IPS-20b (cell line): ENCODE data around the gene SLC22A6.

Experiments used
- H3K27ac ChIP-seq: one replicate; pipeline ENCODE4 v1.5.1; 2013; ENCODE audit warnings: low read length
- H3K27me3 ChIP-seq: 2 replicates; pipeline ENCODE4 v1.6.1; 2013; ENCODE audit warnings: mild to moderate bottlenecking, low read length, inconsistent platforms; ENCODE audit not compliant: insufficient read depth
- H3K36me3 ChIP-seq: 2 replicates; pipeline ENCODE4 v1.6.1; 2013; ENCODE audit warnings: low read depth, mild to moderate bottlenecking, inconsistent platforms, low read length, moderate library complexity; ENCODE audit not compliant: insufficient read depth
- H3K4me1 ChIP-seq: 2 replicates; pipeline ENCODE4 v1.6.1; 2013; ENCODE audit warnings: mild to moderate bottlenecking, control low read depth, inconsistent platforms, low read length, moderate library complexity; ENCODE audit not compliant: insufficient read depth
- H3K4me3 ChIP-seq: 2 replicates; pipeline ENCODE4 v1.5.1; 2013; ENCODE audit warnings: mild to moderate bottlenecking, low read length, inconsistent platforms
- H3K9ac ChIP-seq: 2 replicates; pipeline ENCODE4 v1.6.1; 2013; ENCODE audit warnings: low read depth, mild to moderate bottlenecking, inconsistent platforms, low read length, moderate library complexity
- H3K9me3 ChIP-seq: 2 replicates; pipeline ENCODE4 v1.6.1; 2013; ENCODE audit warnings: mild to moderate bottlenecking, low read depth, low read length, inconsistent platforms; ENCODE audit not compliant: insufficient read depth

SLC22A6 gene

GRCh38 chr11:62984451-62984991, at the start of gene SLC22A6:
TSS of gene SLC22A6 (minus strand) at chr11:62984967. CDS start at chr11:62984690, 277 bp downstream.
- Histone ChIP-seq H3K9me3 (no peaks in the 10 kb centered on the region), H3K9ac (no peak within 1 kb of the TSS), H3K4me1 (no peaks in the 10 kb centered on the region), H3K36me3 (no peaks in the 10 kb centered on the region), H3K27me3 (no peaks in the 10 kb centered on the region), H3K4me3 (no peak within 1 kb of the TSS), H3K27ac (no peak within 1 kb of the TSS)

GRCh38 chr11:63032457-63032856, 47.7 kb upstream of the SLC22A6 start:
- no peak overlapping the region for H3K9ac ChIP-seq

GRCh38 chr11:63023841-63024648, 39.3 kb upstream of the SLC22A6 start:
- H3K27me3 ChIP-seq, result peaks cover 21% of the 10 kb centered on the region
- H3K9me3 ChIP-seq, result no peaks in the 10 kb centered on the region
- peak overlapping the region; percentile 24; the same call in 1 of the 2 replicates for H3K4me3 ChIP-seq
- H3K4me1 ChIP-seq, result no peaks in the 10 kb centered on the region
- H3K9ac ChIP-seq, result no peak overlapping the region
- H3K36me3 ChIP-seq, result no peaks in the 10 kb centered on the region
- H3K27ac ChIP-seq, result no peak overlapping the region

More at GRCh38 chr11:63032457-63032856, 47.7 kb upstream of the SLC22A6 start:
- no peak overlapping the region for H3K27ac ChIP-seq
- no peaks in the 10 kb centered on the region for H3K36me3 ChIP-seq
- H3K9me3 ChIP-seq, result no peaks in the 10 kb centered on the region
- H3K4me3 ChIP-seq, result no peak overlapping the region
- H3K27me3 ChIP-seq, result no peaks in the 10 kb centered on the region
- H3K4me1 ChIP-seq, result no peaks in the 10 kb centered on the region

DNA sequence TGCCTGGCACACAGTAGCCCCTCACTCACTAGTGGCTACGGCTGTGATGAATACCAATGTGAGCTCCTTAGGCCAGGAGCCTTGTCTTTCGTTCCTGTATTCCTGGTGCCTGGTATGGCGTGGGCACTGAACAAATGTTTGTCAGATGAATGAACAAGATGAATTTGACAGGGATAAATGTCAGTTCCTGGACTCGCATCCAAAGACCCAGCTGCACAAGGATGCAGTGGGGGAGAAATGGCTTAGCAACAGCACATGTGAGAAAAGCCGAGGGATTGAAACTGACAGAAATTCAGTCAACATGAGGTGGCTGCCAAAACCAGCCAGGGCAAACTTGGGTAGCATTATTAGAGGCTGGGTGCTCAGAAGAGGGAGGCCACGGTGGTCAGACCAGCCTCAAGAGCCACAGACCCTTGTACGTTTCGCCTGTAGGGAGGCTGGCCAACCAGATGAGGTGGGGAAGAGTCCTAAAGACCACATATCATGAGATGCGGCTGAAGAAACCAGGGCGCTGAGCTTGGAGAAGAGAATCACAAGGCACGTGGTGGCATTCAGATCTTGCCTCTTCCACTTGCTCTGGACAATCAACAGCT, 38.6 kb upstream of the SLC22A6 start:
- Histone ChIP-seq H3K4me1 (no peaks in the 10 kb centered on the region), H3K4me3 (no peak overlapping the region), H3K9me3 (no peaks in the 10 kb centered on the region), H3K9ac (no peak overlapping the region), H3K27ac (no peak overlapping the region), H3K27me3 (peaks cover 21% of the 10 kb centered on the region), H3K36me3 (no peaks in the 10 kb centered on the region)

DNA sequence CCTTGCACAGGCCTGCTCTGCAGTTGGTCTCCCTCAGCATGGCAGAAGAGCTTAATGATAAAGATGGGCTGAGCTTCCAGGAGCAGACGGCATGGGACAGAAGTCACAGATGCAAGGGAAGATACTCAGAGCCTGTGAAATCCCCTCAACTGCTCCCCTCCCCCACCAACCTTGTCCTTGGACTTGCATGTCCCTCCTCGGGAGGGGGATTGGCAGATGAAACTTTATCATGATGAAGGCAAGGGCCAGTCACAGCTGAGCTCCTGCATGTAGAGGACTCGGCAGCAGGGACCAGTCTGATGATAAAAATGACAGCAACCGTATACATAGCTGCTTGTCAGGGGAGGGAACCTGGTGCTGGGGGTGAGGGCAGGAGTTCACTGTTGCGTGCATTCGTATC, 37.7 kb upstream of the SLC22A6 start:
- Histone ChIP-seq H3K9me3 (no peaks in the 10 kb centered on the region), H3K27ac (no peak overlapping the region), H3K9ac (no peak overlapping the region), H3K4me3 (no peak overlapping the region), H3K4me1 (no peaks in the 10 kb centered on the region), H3K27me3 (peaks cover 21% of the 10 kb centered on the region), H3K36me3 (no peaks in the 10 kb centered on the region)

DNA sequence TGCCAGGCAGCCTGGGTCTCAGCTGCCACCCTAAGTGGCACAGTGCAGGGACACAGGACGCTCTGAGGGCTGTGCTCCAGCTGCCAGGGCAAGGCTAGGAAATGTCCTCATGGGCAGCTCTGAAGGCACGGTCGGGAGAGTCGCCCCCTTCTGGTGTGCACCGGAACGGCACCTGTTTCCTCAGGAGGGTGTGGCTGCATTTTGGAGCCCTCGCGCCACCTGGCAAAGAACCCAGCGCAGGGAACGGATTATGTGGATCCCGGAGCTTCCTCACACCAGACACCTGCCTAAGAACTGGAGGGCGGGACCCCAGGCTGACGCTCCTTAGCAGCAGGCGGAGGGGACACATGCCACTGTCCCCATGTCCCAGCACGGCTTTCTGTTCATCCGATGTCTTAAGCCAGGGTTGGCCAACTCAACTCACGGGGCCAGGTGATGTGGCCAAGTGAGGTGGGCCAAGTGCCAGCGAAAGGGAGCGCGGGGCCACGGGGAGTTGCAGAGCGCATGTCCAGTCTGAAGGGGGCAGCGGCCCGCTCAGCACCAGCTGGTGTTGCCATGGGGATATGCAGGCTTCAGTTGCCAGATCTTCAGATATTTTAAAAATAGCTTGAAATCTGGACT, 36.0 kb upstream of the SLC22A6 start:
- H3K27ac ChIP-seq, result no peak overlapping the region
- H3K4me1 ChIP-seq, result no peaks in the 10 kb centered on the region
- H3K36me3 ChIP-seq, result no peaks in the 10 kb centered on the region
- peaks cover 21% of the 10 kb centered on the region for H3K27me3 ChIP-seq
- no peak overlapping the region for H3K9ac ChIP-seq
- no peak overlapping the region; the same call in 1 of the 2 replicates for H3K4me3 ChIP-seq
- H3K9me3 ChIP-seq, result no peaks in the 10 kb centered on the region

DNA sequence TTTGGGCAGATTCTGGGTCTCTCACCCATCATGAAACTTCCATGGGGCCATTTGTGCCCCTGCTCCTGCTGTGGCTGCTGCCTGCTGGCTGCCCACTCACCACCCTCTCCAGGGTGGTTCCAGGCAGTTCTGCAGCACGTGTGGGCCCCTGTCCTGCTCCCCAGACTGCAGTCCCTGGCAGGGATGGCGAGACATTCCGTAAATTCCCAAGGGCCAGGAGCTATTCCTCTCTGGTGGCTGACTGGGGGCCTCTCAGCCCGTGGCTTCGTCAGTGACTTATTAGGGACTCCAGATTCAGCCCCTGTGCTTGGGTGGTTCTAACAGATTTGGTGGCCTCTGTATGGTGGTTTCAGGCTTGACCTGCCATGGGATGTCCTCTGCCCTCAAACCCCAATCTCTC, 34.7 kb upstream of the SLC22A6 start:
- no peaks in the 10 kb centered on the region for H3K4me1 ChIP-seq
- H3K9ac ChIP-seq, result no peak overlapping the region
- H3K9me3 ChIP-seq, result no peaks in the 10 kb centered on the region
- H3K36me3 ChIP-seq, result no peaks in the 10 kb centered on the region
- no peak overlapping the region for H3K4me3 ChIP-seq
- H3K27me3 ChIP-seq, result peaks cover 21% of the 10 kb centered on the region
- H3K27ac ChIP-seq, result no peak overlapping the region

DNA sequence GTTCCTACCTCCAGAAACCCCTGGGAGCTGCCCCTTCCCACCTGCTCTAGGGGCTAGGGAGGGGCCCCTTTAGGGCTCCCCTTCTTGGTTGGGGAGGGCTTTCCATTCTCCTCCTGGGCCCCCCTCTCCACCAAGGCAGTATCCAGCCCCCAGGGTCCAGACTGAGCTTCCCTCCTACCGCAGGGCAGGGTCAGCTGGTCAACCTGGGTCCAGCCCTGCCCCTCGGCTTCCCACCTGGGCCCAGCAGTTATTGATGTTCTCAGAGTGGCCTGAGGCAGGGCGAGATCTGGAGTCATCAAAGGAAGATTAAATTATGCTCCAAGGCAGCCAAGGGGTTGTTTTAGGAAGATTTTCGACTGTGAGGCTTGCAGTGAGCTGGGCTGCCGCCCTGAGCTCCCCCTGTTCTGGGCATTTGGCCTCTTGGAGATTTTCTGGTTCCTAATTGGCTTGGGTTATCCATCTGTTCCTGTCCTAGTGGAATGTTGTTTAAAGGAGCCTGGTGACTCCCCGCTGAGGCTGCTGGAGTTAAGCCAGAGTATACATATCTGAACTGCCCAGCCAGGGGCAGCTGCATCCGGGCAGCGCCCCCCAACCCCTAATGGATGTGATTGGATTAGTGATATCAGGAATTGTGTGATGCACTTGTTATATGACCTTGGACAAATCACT, 32.7 kb upstream of the SLC22A6 start:
- no peaks in the 10 kb centered on the region for H3K4me1 ChIP-seq
- H3K4me3 ChIP-seq, result no peak overlapping the region
- no peak overlapping the region for H3K9ac ChIP-seq
- H3K27me3 ChIP-seq, result peaks cover 9% of the 10 kb centered on the region; the same call in 1 of the 2 replicates
- H3K27ac ChIP-seq, result no peak overlapping the region
- no peaks in the 10 kb centered on the region for H3K9me3 ChIP-seq
- no peaks in the 10 kb centered on the region for H3K36me3 ChIP-seq

- Histone ChIP-seq H3K36me3 (no peaks in the 10 kb centered on the region), H3K4me3 (no peak within 1 kb of the TSS), H3K27ac (no peak within 1 kb of the TSS), H3K27me3 (no peaks in the 10 kb centered on the region), H3K9me3 (no peaks in the 10 kb centered on the region), H3K4me1 (no peaks in the 10 kb centered on the region), H3K9ac (no peak within 1 kb of the TSS)
Measured at GRCh38 chr11:63015521-63016215, 30.9 kb upstream of the SLC22A6 start, which contains the start of gene SLC22A8. TSS of gene SLC22A8 (minus strand) at chr11:63015841. CDS start at chr11:63014958, 883 bp downstream.

- H3K36me3 ChIP-seq, result no peaks in the 10 kb centered on the region
- H3K27ac ChIP-seq, result no peak overlapping the region
- no peak overlapping the region for H3K4me3 ChIP-seq
Measured at GRCh38 chr11:63014408-63015055, 29.8 kb upstream of the SLC22A6 start.

More at GRCh38 chr11:63014408-63015055, 29.8 kb upstream of the SLC22A6 start:
- Histone ChIP-seq H3K9ac (no peak overlapping the region), H3K4me1 (no peaks in the 10 kb centered on the region), H3K9me3 (no peaks in the 10 kb centered on the region), H3K27me3 (no peaks in the 10 kb centered on the region)
